Activated CD4-positive, CD25-positive, alpha-beta regulatory T cell treated with anti-CD3 and anti-CD28 coated beads, Interleukin-2, amount 50 U/mL, for 24 hours (primary cell): ENCODE measurements around the gene CERCAM.
A peak's percentile ranks its signal among the peaks of the same experiment; 100 is the strongest.
"Not testable (repeated sequence)": the region's sequence is repeated elsewhere in the genome, so short reads cannot be mapped to it uniquely, and the experiment has no call there.

ENCODE experiments used
- ATAC-seq, 2 donors: fragments of 150-1000 bp; cut with Tn5 transposase; one replicate each; pipeline ENCODE4 v1.10.0; 2021; ENCODE audit warnings: mild to moderate bottlenecking in 1 of 2, moderate library complexity in 1 of 2

The CERCAM gene

GRCh38 chr9:128419061-128419925 is 1.4 kb upstream of the CERCAM start:
- ATAC-seq: no peak

- peak; percentile 83 to 84 for ATAC-seq
Measured at GRCh38 chr9:128420060-128420650, 502 bp upstream of the CERCAM start.

DNA sequence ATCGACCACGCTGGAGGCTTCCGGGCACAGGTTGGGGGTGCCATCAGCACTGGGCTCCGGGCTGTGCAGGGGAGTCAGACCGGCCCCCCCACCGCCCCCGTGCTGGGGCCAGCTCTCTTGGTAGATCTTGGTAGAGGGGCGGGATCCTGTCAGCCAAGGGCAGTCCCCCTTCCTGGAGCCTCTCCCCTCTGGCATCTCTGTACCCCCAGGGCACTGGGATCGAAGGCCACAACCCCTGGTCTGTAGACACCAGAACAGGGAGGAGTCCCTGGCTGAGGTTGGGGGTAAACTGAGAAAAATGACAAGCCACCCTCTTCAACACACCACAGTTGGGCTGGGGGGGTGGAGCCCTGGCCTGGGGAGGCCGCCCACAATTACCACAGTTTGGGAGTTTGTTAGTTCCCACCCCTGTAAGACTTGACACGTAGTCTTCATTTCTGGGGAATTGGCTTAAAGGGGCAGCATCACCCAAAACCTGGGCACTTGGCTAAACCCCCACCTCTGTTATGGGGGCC is 882 bp downstream of the CERCAM start:
- peak in 1 of 2 donors; percentile 2 for ATAC-seq

- ATAC-seq: not testable (repeated sequence)
Measured at GRCh38 chr9:128422022-128422782, 1.5 kb downstream of the CERCAM start.

DNA sequence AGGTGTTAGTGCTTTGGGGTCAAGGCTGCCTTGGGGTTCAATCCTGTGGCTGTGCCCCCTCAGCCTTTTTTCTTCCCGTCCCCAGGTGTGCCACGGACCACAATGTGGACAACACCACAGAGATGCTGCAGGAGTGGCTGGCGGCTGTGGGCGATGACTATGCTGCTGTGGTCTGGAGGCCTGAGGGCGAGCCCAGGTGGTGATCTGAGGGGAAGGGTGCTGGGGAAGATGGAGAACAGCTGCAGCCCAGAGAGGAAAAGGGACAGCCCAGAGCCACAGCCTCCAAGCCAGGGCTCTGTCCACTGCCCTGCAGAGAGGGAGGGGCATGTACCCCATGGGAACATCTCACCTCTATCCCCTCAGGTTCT is 2.1 kb downstream of the CERCAM start:
- no peak for ATAC-seq

- ATAC-seq: not testable (repeated sequence)
Measured at GRCh38 chr9:128423356-128423755, 2.7 kb downstream of the CERCAM start.

- no peak for ATAC-seq
Measured at GRCh38 chr9:128424268-128424780, 3.7 kb downstream of the CERCAM start.

DNA sequence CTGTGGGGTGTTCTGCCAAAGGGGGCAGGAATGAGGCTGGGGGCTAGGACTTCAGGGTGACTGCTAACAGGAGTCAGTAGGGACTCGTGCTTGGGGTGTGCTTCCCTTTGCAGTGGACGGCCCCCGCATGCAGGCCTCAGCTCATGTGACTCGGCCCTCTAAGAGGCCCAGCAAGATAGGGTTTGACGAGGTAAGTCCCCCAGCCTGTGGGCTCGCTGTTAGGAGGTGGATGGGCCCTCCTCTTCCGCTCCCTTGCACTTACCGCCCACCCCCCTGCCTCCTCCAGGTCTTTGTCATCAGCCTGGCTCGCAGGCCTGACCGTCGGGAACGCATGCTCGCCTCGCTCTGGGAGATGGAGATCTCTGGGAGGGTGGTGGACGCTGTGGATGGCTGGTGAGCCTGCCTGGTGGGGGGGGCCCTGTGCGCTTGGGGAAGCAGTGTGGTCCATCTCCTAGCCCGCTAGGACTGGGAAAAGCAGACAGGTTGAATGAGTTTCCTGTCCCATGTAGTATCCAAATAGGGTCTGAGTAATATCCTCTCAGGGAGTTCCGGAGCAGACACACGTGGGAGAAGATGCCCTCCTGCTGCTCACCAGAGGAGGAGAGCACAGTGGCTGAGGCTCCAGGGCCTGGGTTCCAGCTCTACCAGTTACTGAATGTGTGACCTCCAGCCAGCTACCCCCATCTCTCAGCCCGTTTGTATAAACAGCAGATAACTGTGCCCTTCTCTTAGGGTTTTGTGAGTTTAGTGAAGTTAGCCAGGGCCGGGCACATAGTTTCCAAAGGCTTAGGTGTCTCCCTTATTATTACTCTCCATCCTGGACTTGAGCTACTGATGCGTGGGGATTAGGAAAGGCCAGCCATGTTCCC is 8.2 kb downstream of the CERCAM start:
- ATAC-seq: no peak

GRCh38 chr9:128429513-128430086 is 8.9 kb downstream of the CERCAM start:
- ATAC-seq: no peak

- ATAC-seq: no peak
Measured at GRCh38 chr9:128431207-128431606, 10.6 kb downstream of the CERCAM start.

- no peak for ATAC-seq
Measured at GRCh38 chr9:128434340-128434739, 13.7 kb downstream of the CERCAM start.

- no peak for ATAC-seq
Measured at GRCh38 chr9:128435611-128436010, 15.0 kb downstream of the CERCAM start.

GRCh38 chr9:128438343-128439109 is 17.9 kb downstream of the CERCAM start:
- ATAC-seq: peak; percentile 87 to 94

DNA sequence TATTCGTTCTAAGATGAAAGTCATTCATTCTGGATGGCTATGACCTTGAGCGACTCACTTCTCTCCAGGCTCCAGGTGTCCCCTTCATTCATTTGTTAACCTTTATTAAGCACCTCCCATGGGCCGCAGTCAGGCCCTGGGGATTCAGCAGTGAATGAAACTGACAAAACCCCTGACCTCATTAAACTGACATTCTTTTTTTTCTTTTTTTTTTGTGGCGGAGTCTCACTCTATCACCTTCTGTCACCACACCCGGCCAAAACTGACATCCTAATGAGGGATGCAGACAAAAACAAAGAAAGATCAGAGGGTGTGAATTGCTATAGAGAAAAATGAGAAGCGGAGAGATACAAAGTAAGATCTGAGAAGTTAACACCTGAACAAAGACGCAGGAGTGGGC is 18.6 kb downstream of the CERCAM start:
- no peak for ATAC-seq

GRCh38 chr9:128442150-128442549 is 21.5 kb downstream of the CERCAM start:
- no peak for ATAC-seq

- not testable (repeated sequence) for ATAC-seq
Measured at GRCh38 chr9:128446505-128446904, 25.8 kb downstream of the CERCAM start.

GRCh38 chr9:128448746-128449145 is 28.1 kb downstream of the CERCAM start:
- ATAC-seq: no peak

- no peak for ATAC-seq
Measured at GRCh38 chr9:128454991-128455390, 34.3 kb downstream of the CERCAM start.

DNA sequence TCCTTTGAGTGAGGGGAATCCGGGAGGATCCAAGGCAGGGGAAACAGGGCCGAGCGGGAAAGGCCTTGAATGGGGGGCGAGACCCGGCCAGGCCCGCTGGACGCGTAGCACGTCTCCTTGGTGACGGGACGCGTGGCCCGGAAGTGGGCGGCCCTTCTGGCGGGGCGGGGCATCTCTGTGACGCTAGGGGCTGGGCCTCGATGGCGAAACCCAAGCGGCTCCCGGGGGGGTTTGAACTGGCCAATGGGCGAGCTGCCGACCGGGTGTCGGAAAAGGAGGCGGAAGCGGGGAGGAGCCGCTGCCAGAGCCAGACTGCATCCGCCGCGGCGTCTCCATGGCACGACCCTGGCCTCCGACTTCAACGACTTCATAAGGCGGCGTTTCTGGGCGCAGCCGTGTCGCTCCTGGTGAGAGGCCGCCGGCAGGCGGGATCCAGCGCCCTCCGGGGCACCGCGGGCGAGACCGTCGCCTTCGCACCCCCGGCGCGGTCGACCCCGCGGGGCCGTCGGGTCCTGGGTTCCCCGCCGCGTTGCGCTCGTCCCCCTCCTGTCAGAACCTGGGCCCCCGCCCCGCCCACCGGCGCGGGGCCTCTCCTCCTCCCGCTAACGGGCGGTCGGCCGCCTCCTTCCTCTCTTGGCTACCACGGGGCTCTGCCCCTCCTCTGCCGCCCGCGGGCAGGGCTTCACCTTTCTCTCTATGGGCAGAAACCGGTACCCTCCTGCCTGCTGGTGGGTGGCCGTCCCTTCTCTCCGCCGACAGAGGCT is 35.4 kb downstream of the CERCAM start, which contains the start of gene ODF2:
TSS of gene ODF2 (plus strand) at position 158 of the 764 bp plus-strand sequence. CDS start at position 244, 86 bp downstream.
- ATAC-seq: peak; percentile 86 to 93

DNA sequence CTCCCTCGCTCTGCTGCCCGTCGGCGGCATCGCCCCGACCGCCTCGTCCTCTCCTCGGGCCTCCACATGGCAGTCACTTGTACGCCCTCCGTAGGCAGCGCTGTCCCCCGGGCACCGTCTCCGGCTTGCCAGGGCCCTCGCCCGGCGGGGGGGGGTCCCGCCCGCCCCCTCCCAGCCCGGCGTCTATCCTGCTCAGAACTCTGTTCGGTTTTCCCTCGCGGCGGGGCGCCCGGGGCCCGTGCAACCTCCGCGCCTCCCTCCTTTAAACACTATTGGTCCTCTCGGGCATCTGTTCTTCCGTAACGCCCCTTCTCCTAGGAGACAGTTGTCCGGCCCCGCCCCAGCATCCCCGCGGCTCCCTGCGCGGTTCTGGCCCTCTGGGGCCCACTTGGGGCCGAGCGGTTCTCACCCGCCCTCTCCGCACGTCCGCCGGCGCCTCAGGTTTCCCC is 36.0 kb downstream of the CERCAM start:
- peak; percentile 60 to 69 for ATAC-seq
